RWPE2 (cell line): ENCODE measurements around the gene IFT27.

Source experiments
- ATAC-seq: fragments of 200-7000 bp; cut with Tn5 transposase; 3 replicates; pipeline ENCODE4 v1.9.1; 2021; ENCODE audit warnings: low read depth
- DNase-seq: peaks from one replicate; pipeline ENCODE4 v3.0.0-alpha.2; 2020; ENCODE audit warnings: low spot score
- H3K27ac ChIP-seq: fragments of 450-650 bp; 2 replicates; pipeline ENCODE4 v1.5.1; 2017; ENCODE audit warnings: mild to moderate bottlenecking; ENCODE audit not compliant: poor library complexity, severe bottlenecking
- H3K27me3 ChIP-seq: fragments of 250-450 bp; sonication (Bioruptor Pico); 2 replicates; pipeline ENCODE4 v1.5.1; 2021; ENCODE audit warnings: mild to moderate bottlenecking, moderate library complexity; ENCODE audit not compliant: insufficient read depth, poor library complexity, severe bottlenecking
- H3K36me3 ChIP-seq: fragments of 250-450 bp; sonication (Bioruptor Pico); 2 replicates; pipeline ENCODE4 v1.5.1; 2020; ENCODE audit warnings: low read depth, mild to moderate bottlenecking, moderate library complexity
- H3K4me1 ChIP-seq: fragments of 250-450 bp; sonication (Bioruptor Pico); 2 replicates; pipeline ENCODE4 v1.5.1; 2021; ENCODE audit warnings: mild to moderate bottlenecking, moderate library complexity; ENCODE audit not compliant: insufficient read depth, poor library complexity, severe bottlenecking
- H3K4me3 ChIP-seq: fragments of 250-450 bp; sonication (Bioruptor Pico); 2 replicates; pipeline ENCODE4 v1.5.1; 2021; ENCODE audit warnings: mild to moderate bottlenecking, moderate library complexity; ENCODE audit not compliant: severe bottlenecking
- H3K9me3 ChIP-seq: fragments of 250-450 bp; sonication (Bioruptor Pico); 2 replicates; pipeline ENCODE4 v1.5.1; 2021; ENCODE audit warnings: mild to moderate bottlenecking, moderate library complexity; ENCODE audit not compliant: severe bottlenecking
- TF ChIP-seq, protein P1 (sequence below): fragments of 450-650 bp; IDR thresholded peaks from one replicate; pipeline ENCODE4 v1.5.1; 2017; ENCODE audit warnings: mild to moderate bottlenecking, moderate library complexity; ENCODE audit not compliant: poor library complexity, severe bottlenecking

IFT27 gene

DNA sequence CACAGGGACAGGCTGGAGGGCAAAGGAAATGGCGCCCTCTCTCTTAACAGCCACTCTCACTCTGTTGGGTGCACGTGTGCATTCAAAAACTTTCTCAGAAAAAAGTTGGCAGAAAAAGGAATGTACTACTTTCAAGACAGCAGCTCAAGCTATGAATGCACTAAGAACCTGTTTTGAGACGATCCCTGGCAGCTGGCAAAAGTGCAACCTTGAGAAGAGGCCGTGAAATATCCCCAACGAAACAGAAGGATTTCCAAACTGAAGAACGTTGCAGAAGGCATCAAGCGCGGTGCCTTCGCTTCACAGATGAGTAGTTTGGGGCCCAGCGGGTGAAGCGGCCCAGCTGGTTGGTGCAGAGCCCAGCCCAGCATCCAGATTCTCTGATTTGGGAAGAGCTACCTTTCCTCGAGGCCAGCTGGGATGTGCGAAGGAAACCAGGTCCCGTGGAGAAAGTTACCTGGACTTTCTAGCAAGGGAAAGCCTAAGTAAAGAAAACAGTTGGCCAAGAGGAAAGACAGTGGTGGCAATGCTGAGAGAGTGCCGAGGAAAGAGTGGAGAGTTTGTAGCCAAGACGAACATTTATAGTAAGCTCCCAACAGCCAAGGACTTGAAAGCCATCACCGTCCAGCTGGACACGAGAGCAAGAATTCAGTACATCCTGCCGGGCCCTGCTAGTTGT is 16.3 kb downstream of the IFT27 start:
- Histone ChIP-seq H3K36me3 (no peaks in the 10 kb centered on the region), H3K27me3 (no peaks in the 10 kb centered on the region)

GRCh38 chr22:36758792-36759271 is 17.1 kb downstream of the IFT27 start:
- Histone ChIP-seq H3K27me3 (no peaks in the 10 kb centered on the region), H3K4me3 (no peak overlapping the region), H3K27ac (no peak overlapping the region), H3K9me3 (no peaks in the 10 kb centered on the region), H3K36me3 (no peaks in the 10 kb centered on the region), H3K4me1 (peaks cover 8% of the 10 kb centered on the region)
- ATAC-seq: no peak
- DNase-seq: peak; percentile 44
- TF ChIP-seq, protein P1, sequence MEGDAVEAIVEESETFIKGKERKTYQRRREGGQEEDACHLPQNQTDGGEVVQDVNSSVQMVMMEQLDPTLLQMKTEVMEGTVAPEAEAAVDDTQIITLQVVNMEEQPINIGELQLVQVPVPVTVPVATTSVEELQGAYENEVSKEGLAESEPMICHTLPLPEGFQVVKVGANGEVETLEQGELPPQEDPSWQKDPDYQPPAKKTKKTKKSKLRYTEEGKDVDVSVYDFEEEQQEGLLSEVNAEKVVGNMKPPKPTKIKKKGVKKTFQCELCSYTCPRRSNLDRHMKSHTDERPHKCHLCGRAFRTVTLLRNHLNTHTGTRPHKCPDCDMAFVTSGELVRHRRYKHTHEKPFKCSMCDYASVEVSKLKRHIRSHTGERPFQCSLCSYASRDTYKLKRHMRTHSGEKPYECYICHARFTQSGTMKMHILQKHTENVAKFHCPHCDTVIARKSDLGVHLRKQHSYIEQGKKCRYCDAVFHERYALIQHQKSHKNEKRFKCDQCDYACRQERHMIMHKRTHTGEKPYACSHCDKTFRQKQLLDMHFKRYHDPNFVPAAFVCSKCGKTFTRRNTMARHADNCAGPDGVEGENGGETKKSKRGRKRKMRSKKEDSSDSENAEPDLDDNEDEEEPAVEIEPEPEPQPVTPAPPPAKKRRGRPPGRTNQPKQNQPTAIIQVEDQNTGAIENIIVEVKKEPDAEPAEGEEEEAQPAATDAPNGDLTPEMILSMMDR: no peak

More for the DNA sequence above, 16.3 kb downstream of the IFT27 start:
- DNase-seq (peak; percentile 9), ATAC-seq (no peak)
- no peaks in the 10 kb centered on the region for H3K9me3 ChIP-seq
- H3K27ac ChIP-seq: no peak overlapping the region
- H3K4me3 ChIP-seq: no peak overlapping the region
- TF ChIP-seq, protein P1: no peak
- H3K4me1 ChIP-seq: peaks cover 15% of the 10 kb centered on the region

DNA sequence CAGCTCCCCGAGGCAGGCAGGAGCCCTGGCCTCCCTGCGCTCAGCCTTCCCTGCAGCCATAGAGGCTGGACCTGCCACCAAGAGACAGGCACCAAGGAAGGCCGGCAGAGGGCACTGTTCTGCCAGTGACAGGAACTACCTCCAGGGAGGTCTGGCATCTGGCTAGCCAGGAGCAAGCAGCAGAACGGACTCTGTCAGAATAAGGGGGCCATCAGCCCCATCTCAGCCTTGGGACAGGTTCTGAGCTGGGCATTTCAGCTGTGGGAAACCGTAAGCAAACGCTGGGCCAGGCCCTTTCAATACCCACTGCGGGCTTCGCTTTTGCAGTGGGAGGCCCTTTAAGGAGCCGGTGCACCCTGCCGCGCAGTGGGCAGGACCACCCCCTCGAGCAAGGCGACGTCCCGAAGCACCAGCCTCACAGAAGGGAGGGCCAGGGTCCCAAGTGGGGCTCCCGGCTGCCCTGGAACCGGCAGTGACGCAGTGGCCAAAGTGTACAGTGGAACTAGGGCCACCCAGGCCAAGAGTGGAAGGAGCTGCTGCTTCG is 18.2 kb downstream of the IFT27 start:
- Histone ChIP-seq H3K4me1 (no peaks in the 10 kb centered on the region), H3K9me3 (no peaks in the 10 kb centered on the region), H3K36me3 (no peaks in the 10 kb centered on the region), H3K4me3 (no peak overlapping the region), H3K27me3 (no peaks in the 10 kb centered on the region), H3K27ac (no peak overlapping the region)
- ATAC-seq (peak; percentile 76), DNase-seq (peak; percentile 74)
- TF ChIP-seq, protein P1: peak; percentile 78

DNA sequence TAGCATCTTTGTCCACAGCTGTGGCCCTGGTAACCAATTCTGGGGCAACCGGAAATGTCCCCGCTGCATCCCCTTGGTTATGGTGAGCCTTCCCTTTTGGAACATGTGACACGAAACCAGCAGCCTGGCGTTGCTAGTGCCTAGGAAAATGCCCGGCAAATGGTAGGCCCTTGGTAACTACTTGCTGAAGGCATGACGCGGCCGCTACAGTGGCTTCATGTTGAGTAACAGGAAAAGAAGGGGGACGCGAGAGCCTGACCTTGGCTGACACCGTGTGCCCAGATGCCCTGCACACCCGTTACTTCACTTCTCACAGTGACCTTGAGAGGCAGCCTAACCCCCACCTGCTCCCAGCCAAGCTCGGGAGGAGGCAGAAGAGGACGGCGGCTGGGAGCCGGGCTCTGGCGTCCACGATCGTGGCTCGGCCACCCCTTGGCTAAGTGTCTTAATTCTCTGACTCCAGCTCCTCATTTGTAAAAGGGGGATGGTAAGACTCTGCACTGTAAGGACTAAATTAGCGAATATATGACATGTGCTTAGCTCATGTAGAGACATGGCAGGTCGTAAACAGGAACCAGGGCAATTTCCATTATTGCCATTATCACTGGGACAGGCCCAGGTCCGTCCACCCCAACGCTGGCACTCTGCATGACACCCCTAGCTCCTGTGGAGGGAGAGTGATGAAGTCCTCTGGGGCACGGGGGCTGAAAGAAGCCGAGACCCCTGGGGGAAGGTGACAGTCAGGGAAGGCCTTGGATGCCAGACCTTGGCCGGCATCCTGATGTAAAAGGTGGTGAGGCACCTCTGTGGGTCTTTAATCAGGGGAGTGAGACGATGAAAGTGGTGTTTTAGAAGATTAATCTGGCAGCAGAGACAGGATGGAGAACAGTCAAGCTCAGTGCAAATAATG is 18.9 kb downstream of the IFT27 start:
- TF ChIP-seq, protein P1: no peak
- Histone ChIP-seq H3K4me3 (no peak overlapping the region), H3K9me3 (no peaks in the 10 kb centered on the region), H3K27ac (no peak overlapping the region), H3K27me3 (no peaks in the 10 kb centered on the region), H3K36me3 (no peaks in the 10 kb centered on the region), H3K4me1 (no peaks in the 10 kb centered on the region)
- DNase-seq: peak; percentile 44
- ATAC-seq: no peak
